Cardiac fibroblast (primary cell): ENCODE results near the gene NKAIN2.

Experiments used
- DNase-seq, 2 donors: peaks; one replicate each; pipeline versions ENCODE4 v3.0.0 to v3.0.0-alpha.2; 2010; ENCODE audit warnings: low read depth in 2 of 2
- H3K4me3 ChIP-seq, 2 donors: replicated peaks in 1 of 2; 1 replicate in 1 of 2; 2 replicates in 1 of 2; pipeline ENCODE4 v1.5.1; 2011; ENCODE audit warnings: low read depth in 2 of 2, low read length in 2 of 2, mild to moderate bottlenecking in 2 of 2, moderate library complexity in 1 of 2
- CTCF ChIP-seq: IDR thresholded peaks from one replicate; pipeline ENCODE4 v1.5.1; 2011; ENCODE audit warnings: low read depth, mild to moderate bottlenecking, low read length, inconsistent platforms

The NKAIN2 gene

DNA sequence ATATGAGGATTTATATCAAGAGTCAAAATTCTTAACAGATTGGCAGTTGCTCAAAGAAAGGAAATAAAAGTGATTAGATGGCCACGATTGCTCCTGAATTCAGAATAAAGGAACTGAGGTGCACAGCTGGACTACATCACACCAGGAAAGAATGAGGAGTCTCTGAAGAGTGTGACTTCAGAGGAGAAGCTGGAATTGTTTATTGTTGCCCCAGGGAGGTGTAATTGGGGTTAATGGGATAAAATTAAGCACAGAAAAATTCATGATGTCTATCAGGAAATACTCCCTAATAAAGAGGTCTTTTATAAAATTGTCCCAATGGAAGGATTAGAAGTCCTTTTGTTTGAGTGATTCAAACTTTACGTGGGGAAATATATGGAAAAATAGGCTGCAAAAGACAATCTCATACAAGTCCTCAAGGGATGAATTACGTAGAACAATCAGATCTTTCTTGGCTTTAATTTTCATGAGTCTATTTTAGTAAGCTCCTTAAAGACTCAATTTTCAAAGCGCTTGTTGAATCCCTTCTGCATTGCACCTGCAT lies 950.0 kb downstream of the NKAIN2 start:
- no peak overlapping the region for H3K4me3 ChIP-seq
- TF ChIP-seq CTCF: no peak
- DNase-seq: no peak

DNA sequence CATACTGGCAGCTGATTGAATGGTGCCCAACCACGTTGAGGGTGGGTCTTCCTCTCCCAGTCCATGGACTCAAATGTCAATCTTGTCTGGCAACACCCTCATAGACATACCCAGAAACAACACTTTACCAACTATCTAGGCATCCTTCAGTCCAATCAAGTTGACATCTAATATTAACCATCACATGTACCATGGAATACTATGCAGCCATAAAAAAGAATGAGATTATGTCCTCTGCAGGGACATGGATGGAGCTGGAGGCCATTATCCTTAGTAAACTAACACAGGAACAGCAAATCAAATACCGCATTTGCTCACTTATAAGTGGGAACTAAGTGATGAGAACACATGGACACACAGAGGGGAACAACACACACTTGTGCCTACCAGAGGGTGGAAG lies 951.7 kb downstream of the NKAIN2 start:
- no peak overlapping the region for H3K4me3 ChIP-seq
- no peak for DNase-seq
- no peak for TF ChIP-seq CTCF

- H3K4me3 ChIP-seq: no peak overlapping the region
- TF ChIP-seq CTCF: no peak
- peak in 1 of 2 donors; percentile 4 for DNase-seq
Measured at GRCh38 chr6:124757560-124757959, 953.9 kb downstream of the NKAIN2 start.

GRCh38 chr6:124758663-124759062 lies 955.0 kb downstream of the NKAIN2 start:
- no peak overlapping the region for H3K4me3 ChIP-seq
- no peak for DNase-seq
- no peak for TF ChIP-seq CTCF

DNA sequence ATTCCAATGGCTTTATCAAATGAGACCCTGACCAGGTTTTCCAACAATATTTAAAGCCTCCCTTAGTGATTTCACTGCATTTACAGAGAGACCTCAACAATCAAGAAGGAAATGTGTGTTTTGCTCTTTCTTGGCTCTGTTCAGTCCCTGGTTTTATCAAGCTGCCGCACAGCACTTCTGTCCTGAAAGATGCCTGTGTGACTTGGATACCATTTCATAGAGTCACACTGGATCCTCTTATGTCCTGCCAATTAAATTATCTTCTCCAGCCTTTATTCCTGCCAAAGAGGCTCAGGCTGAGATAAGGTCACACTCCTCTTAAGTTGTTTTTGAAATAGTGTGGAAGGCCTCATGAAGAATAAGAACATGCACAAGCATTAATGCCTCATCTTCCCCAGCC lies 961.6 kb downstream of the NKAIN2 start:
- no peak overlapping the region for H3K4me3 ChIP-seq
- DNase-seq: no peak
- TF ChIP-seq CTCF: no peak

DNA sequence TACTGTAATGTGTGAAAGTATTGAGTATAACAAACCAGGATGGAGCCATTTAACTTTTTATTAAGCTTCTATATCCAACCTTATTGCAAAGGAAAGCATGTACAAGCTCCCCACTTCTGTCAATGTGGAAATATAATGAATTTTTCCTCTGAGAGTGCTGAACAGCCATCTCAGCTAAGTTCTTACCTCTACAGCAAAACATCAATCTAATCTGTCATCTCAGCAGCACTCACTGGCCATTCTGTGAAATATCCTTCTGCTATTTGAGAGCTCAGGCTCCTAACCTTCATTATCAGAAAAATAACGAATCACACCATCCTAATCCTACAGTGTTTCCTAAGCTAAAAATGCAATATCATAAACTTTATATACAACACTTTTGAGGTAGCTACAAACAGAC lies 964.6 kb downstream of the NKAIN2 start:
- H3K4me3 ChIP-seq: no peak overlapping the region
- DNase-seq: no peak
- no peak for TF ChIP-seq CTCF
